Measurements from ENCODE around the gene IGFALS.

- TF ChIP-seq CTCF (conservative IDR thresholded peaks at IDR 0.05; ENCODE audit: low read depth, low read length): no peak
- no peak for TF ChIP-seq POLR2A (IDR thresholded peaks at IDR 0.05; ENCODE audit: low read depth, low read length)
- no peak for TF ChIP-seq FOS (IDR thresholded peaks at IDR 0.05; ENCODE audit: low read depth, low read length)
- TF ChIP-seq USF2 (IDR thresholded peaks at IDR 0.05; ENCODE audit: low read depth, low read length): no peak
- no peak for TF ChIP-seq CHD1 (IDR thresholded peaks at IDR 0.05; ENCODE audit: low read depth, low read length)
- TF ChIP-seq RFX5 (IDR thresholded peaks at IDR 0.05; ENCODE audit: low read depth, low read length): no peak
- TF ChIP-seq BHLHE40 (IDR thresholded peaks at IDR 0.05; ENCODE audit: low read depth, low read length): no peak
- TF ChIP-seq NFE2L2 (IDR thresholded peaks at IDR 0.05; ENCODE audit: low read depth, low read length): no peak
- no peak for TF ChIP-seq ELK1 (IDR thresholded peaks at IDR 0.05; ENCODE audit: borderline replicate concordance, low read depth, low read length)
- TF ChIP-seq MAZ (IDR thresholded peaks at IDR 0.05; ENCODE audit: borderline replicate concordance, low read depth, low read length): no peak
Observed at GRCh38 chr16:1787322-1788094, 6.0 kb downstream of the IGFALS start.
